Regular cardiac myocyte (primary cell): ENCODE measurements around the gene CACNG8. TPM values are rescaled to one million over a fixed set of nuclear protein-coding genes. Genes with fewer than 3 reads are reported as not detected.

Source experiments
- total RNA-seq: library from RNA; depleted of rRNA; stranded (reverse); fragments of >200 nt; gene quantifications from 2 replicates; pipeline ENCODE4 v1.2.3, GENCODE V29; 2014

Gene CACNG8
- 0.56 and 1.5 TPM in 2 replicates for total RNA-seq

GRCh38 chr19:53962887-53963431 lies at the start of gene CACNG8:
Gene CACNG8, plus strand, starts transcription at chr19:53962937.

GRCh38 chr19:53991224-53992113 lies 28.7 kb downstream of the CACNG8 start, which contains the start of gene CACNG6:
Gene CACNG6, plus strand, starts transcription at chr19:53991637. Its CDS starts 1,241 bp downstream, at chr19:53992878.

Other genes with a start within 250 kb of the CACNG8 start
- under 0.01 TPM in 2 replicates for gene NLRP12, start 138.6 kb upstream of the CACNG8 start, total RNA-seq
- gene MYADM, start 95.1 kb upstream of the CACNG8 start, total RNA-seq = 8.5 and 15.3 TPM in 2 replicates
- under 0.01 and 0.28 TPM in 2 replicates for gene PRKCG, start 80.7 kb upstream of the CACNG8 start, total RNA-seq
- gene CACNG7, start 53.7 kb upstream of the CACNG8 start, total RNA-seq = 0.77 and 2.8 TPM in 2 replicates
- gene CACNG6, start 28.7 kb downstream of the CACNG8 start, total RNA-seq = 1.7 and 1.9 TPM in 2 replicates
- not detected in 2 replicates for gene VSTM1, start 101.0 kb downstream of the CACNG8 start, total RNA-seq
- not detected in 2 replicates for gene TARM1, start 118.4 kb downstream of the CACNG8 start, total RNA-seq
- 1.1 and 1.2 TPM in 2 replicates for gene OSCAR, start 137.9 kb downstream of the CACNG8 start, total RNA-seq
- 11.3 and 15.3 TPM in 2 replicates for gene NDUFA3, start 139.9 kb downstream of the CACNG8 start, total RNA-seq
- gene TFPT, start 152.7 kb downstream of the CACNG8 start, total RNA-seq = 13.5 and 24.0 TPM in 2 replicates
- 44.5 and 79.0 TPM in 2 replicates for gene PRPF31, start 152.8 kb downstream of the CACNG8 start, total RNA-seq
- 4.5 and 8.4 TPM in 2 replicates for gene CNOT3, start 174.8 kb downstream of the CACNG8 start, total RNA-seq
- 5.1 and 9.0 TPM in 2 replicates for gene LENG1, start 196.8 kb downstream of the CACNG8 start, total RNA-seq
- 0.38 and 1.4 TPM in 2 replicates for gene TMC4, start 210.2 kb downstream of the CACNG8 start, total RNA-seq
- 45.7 and 48.3 TPM in 2 replicates for gene MBOAT7, start 226.6 kb downstream of the CACNG8 start, total RNA-seq
- 76.5 and 88.8 TPM in 2 replicates for gene TSEN34, start 228.4 kb downstream of the CACNG8 start, total RNA-seq
- gene RPS9, start 237.9 kb downstream of the CACNG8 start, total RNA-seq = 1,445 and 1,908 TPM in 2 replicates